ENCODE results near the gene CLDN11.

The CLDN11 gene

DNA sequence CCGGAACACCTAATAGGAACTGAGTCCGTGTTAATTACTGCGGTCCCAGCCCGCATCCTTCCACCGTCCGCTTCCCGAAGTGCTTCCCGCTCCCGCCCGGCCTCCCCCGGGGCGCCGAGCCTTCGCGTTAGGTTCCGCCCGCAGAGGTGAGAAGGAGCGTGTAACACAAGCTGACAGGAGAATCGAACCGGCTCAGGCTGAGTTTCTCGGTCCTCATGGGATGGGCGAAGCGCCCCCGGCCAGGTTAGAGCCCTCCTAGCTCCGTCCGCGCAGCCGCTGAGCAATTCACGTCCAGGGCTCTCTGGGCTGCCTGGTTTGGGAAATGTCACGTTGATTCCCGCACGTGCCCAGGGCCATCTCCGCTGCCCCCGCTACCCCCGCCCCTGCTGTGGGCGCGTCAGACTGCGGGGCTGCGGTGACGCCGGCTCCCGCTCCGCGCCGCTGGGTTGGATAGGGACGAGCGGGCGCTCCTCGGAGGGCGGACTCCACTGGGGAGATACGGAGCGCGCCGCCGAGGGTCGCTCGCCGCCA is 954 bp downstream of the CLDN11 start:
- Mint-ChIP-seq H3K36me3 (ENCODE audit: low read depth) (no peaks in the 10 kb centered on the region), H3K4me1 (ENCODE audit: low read depth) (peaks cover 11% of the 10 kb centered on the region), H3K9me3 (no peaks in the 10 kb centered on the region), H3K4me3 (no peak overlapping the region), H3K27ac (no peak overlapping the region), H3K27me3 (peaks cover 58% of the 10 kb centered on the region)
- intact Hi-C loops (cut with micrococcal nuclease): no loop called here

DNA sequence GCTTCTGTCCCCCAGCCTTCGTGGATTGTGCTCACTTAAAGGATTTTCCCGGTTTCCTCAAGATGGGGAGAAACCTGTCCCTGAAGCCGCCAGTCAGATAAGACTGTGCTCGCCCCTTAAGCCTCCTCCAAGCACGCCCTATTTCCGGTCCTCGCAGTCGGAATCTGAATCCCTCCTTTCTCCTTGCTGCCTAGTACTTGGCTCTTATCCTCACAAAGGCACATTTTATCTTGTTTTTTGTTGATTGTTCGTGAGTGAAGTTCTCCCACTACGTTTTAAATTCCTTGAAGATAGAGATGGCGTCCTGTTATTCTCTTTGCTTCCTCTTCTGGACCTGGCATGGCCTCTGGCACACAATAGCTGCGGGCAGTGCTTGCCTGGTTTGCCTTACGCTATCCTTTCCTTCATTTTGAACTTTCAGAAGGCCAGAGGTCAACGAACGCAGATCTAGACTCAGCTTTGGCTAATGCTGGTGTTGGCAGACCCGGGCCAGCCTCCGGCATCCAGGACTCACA is 1.7 kb downstream of the CLDN11 start:
- H3K9me3 Mint-ChIP-seq: no peaks in the 10 kb centered on the region
- no peaks in the 10 kb centered on the region for H3K36me3 Mint-ChIP-seq (ENCODE audit: low read depth)
- H3K4me3 Mint-ChIP-seq: no peak overlapping the region
- H3K4me1 Mint-ChIP-seq (ENCODE audit: low read depth): peaks cover 11% of the 10 kb centered on the region
- intact Hi-C loops (cut with micrococcal nuclease): no loop called here
- no peak overlapping the region for H3K27ac Mint-ChIP-seq
- H3K27me3 Mint-ChIP-seq: peaks cover 56% of the 10 kb centered on the region

DNA sequence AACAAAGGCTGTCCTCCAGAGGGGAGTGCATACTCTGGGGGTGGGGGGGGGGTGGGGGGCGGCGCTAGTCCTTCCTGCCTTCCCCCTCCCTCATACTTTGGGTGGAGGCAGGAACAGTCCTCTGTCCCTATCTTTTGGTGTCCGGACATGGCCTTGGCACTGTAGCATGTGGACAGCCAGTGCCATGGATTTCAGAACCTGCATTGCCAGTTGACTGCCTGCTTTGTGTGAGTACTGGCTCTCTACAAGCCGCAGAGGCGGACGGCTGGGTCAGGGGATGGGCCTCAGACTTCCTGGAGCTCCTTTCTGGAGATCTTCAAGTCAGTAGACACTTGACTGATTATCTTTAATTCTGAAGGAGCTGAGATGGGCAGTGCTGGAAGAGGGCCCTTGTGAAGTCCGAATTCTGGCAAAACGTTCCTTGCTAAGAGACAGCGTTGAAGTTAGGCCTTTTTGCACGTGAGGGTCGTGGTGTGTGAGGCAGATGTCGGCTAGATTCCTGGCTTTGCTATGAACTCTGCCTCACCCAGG is 2.5 kb downstream of the CLDN11 start:
- Mint-ChIP-seq H3K27ac (no peak overlapping the region), H3K27me3 (peaks cover 55% of the 10 kb centered on the region)

GRCh38 chr3:170421758-170422157 is 3.1 kb downstream of the CLDN11 start:
- peaks cover 49% of the 10 kb centered on the region for H3K27me3 Mint-ChIP-seq
- intact Hi-C loops (cut with micrococcal nuclease): no loop called here
- no peak overlapping the region for H3K27ac Mint-ChIP-seq

More for the DNA sequence above, 2.5 kb downstream of the CLDN11 start:
- Mint-ChIP-seq H3K4me1 (ENCODE audit: low read depth) (peaks cover 11% of the 10 kb centered on the region), H3K4me3 (no peak overlapping the region), H3K9me3 (no peaks in the 10 kb centered on the region), H3K36me3 (ENCODE audit: low read depth) (no peaks in the 10 kb centered on the region)
- intact Hi-C loops (cut with micrococcal nuclease): no loop called here

GRCh38 chr3:170423001-170423615 is 4.4 kb downstream of the CLDN11 start:
- H3K27ac Mint-ChIP-seq: no peak overlapping the region
- intact Hi-C loops (cut with micrococcal nuclease): no loop called here

More at GRCh38 chr3:170421758-170422157, 3.1 kb downstream of the CLDN11 start:
- Mint-ChIP-seq H3K9me3 (no peaks in the 10 kb centered on the region), H3K4me1 (ENCODE audit: low read depth) (peaks cover 11% of the 10 kb centered on the region), H3K36me3 (ENCODE audit: low read depth) (no peaks in the 10 kb centered on the region), H3K4me3 (no peak overlapping the region)

GRCh38 chr3:170424879-170425278 is 6.2 kb downstream of the CLDN11 start:
- intact Hi-C loops (cut with micrococcal nuclease): no loop called here
- Mint-ChIP-seq H3K27ac (no peak overlapping the region), H3K4me3 (no peak overlapping the region), H3K36me3 (ENCODE audit: low read depth) (no peaks in the 10 kb centered on the region), H3K9me3 (no peaks in the 10 kb centered on the region), H3K4me1 (ENCODE audit: low read depth) (no peaks in the 10 kb centered on the region), H3K27me3 (peaks cover 25% of the 10 kb centered on the region)

More at GRCh38 chr3:170423001-170423615, 4.4 kb downstream of the CLDN11 start:
- Mint-ChIP-seq H3K4me3 (no peak overlapping the region), H3K36me3 (ENCODE audit: low read depth) (no peaks in the 10 kb centered on the region), H3K9me3 (no peaks in the 10 kb centered on the region), H3K27me3 (peaks cover 40% of the 10 kb centered on the region), H3K4me1 (ENCODE audit: low read depth) (peaks cover 10% of the 10 kb centered on the region)

DNA sequence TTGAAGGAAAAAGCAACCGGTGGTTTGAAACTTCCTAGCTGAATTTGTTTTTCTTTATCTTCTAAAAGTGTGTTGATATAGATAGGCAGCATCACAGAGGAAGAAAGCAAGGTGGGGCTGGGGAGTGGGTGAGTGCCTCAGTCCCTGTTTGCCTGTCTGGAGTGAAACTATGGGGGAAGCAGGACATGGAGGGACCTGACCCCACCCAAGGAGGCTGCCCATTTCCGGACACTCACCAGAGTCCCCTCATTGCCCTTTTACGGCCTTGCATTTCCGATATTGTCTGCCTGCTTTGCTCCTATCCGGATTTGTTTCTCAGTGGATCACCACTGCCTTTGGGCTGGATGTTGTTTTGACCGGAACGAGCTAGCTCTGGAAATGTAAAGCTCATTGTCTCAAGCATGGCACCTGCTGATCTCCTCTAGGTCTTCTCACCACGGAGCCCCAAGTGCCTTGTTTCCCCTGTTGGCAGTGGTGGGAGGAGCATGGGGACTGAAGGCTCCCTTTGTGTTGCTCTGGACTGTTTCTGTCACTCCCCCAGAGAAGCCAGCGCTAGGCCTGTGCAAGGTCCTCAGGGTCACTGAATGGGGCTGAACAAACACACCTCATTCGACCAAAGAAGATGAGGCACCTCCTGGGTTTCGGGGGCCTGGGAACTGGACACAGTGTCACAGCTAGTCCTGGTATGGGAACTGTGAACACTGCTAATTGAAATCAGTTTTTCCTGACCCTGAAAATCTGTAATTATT is 7.0 kb downstream of the CLDN11 start:
- Mint-ChIP-seq H3K9me3 (no peaks in the 10 kb centered on the region), H3K27ac (no peak overlapping the region), H3K27me3 (peaks cover 17% of the 10 kb centered on the region), H3K36me3 (ENCODE audit: low read depth) (no peaks in the 10 kb centered on the region), H3K4me1 (ENCODE audit: low read depth) (no peaks in the 10 kb centered on the region), H3K4me3 (no peak overlapping the region)
- intact Hi-C loops (cut with micrococcal nuclease): no loop called here

GRCh38 chr3:170426240-170426797 is 7.7 kb downstream of the CLDN11 start:
- peaks cover 11% of the 10 kb centered on the region for H3K27me3 Mint-ChIP-seq
- H3K27ac Mint-ChIP-seq: no peak overlapping the region
- H3K36me3 Mint-ChIP-seq (ENCODE audit: low read depth): no peaks in the 10 kb centered on the region
- no peak overlapping the region for H3K4me3 Mint-ChIP-seq
- intact Hi-C loops (cut with micrococcal nuclease): no loop called here
- no peaks in the 10 kb centered on the region for H3K4me1 Mint-ChIP-seq (ENCODE audit: low read depth)
- no peaks in the 10 kb centered on the region for H3K9me3 Mint-ChIP-seq

DNA sequence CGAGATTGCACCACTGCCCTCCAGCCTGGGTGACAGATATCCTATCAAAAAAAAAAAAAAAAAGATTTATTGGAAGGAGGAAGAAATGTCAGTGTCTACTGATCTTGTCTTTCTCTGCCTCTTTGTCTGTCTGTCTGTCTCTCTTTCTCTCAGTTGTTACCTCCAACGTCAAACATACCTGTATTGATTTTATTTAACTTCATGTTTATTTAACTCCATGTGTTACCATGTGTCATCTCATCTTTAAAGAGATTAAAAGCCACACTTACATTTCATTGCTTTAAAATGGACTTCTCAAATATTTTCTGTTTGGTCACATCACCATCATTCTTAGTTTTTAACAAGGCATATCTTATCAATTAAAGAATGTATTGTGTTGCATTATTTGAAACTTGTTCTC is 9.4 kb downstream of the CLDN11 start:
- H3K27me3 Mint-ChIP-seq: peaks cover 7% of the 10 kb centered on the region
- no peaks in the 10 kb centered on the region for H3K4me1 Mint-ChIP-seq (ENCODE audit: low read depth)
- H3K9me3 Mint-ChIP-seq: no peaks in the 10 kb centered on the region
- intact Hi-C loops (cut with micrococcal nuclease): no loop called here
- H3K4me3 Mint-ChIP-seq: no peak overlapping the region
- no peaks in the 10 kb centered on the region for H3K36me3 Mint-ChIP-seq (ENCODE audit: low read depth)
- H3K27ac Mint-ChIP-seq: no peak overlapping the region

GRCh38 chr3:170429050-170429449 is 10.4 kb downstream of the CLDN11 start:
- no peak overlapping the region for H3K4me3 Mint-ChIP-seq
- no peaks in the 10 kb centered on the region for H3K36me3 Mint-ChIP-seq (ENCODE audit: low read depth)
- peaks cover 7% of the 10 kb centered on the region for H3K27me3 Mint-ChIP-seq
- H3K27ac Mint-ChIP-seq: no peak overlapping the region
- intact Hi-C loops (cut with micrococcal nuclease): no loop called here
- no peaks in the 10 kb centered on the region for H3K4me1 Mint-ChIP-seq (ENCODE audit: low read depth)
- H3K9me3 Mint-ChIP-seq: no peaks in the 10 kb centered on the region

GRCh38 chr3:170431054-170431453 is 12.4 kb downstream of the CLDN11 start:
- Mint-ChIP-seq H3K9me3 (no peaks in the 10 kb centered on the region), H3K4me1 (ENCODE audit: low read depth) (no peaks in the 10 kb centered on the region), H3K4me3 (no peak overlapping the region), H3K27me3 (peaks cover 2% of the 10 kb centered on the region), H3K27ac (no peak overlapping the region), H3K36me3 (ENCODE audit: low read depth) (no peaks in the 10 kb centered on the region)
- intact Hi-C loops (cut with micrococcal nuclease): no loop called here

DNA sequence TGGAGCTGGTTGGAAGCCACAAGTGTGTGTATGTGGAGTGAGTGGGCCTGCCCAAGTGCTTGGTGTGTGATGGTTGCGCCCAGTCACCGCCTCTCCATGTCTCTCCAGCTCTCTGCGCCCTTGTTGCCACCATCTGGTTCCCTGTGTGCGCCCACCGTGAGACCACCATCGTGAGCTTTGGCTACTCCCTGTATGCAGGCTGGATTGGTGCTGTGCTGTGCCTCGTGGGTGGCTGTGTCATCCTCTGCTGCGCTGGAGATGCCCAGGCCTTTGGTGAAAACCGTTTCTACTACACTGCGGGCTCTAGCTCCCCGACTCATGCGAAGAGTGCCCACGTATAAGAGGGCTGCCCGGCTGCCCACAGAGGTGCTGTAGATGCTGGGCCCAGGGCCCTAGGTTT is 13.7 kb downstream of the CLDN11 start:
- intact Hi-C loops (cut with micrococcal nuclease): no loop called here
- H3K9me3 Mint-ChIP-seq: no peaks in the 10 kb centered on the region
- H3K4me1 Mint-ChIP-seq (ENCODE audit: low read depth): no peaks in the 10 kb centered on the region
- H3K36me3 Mint-ChIP-seq (ENCODE audit: low read depth): no peaks in the 10 kb centered on the region
- H3K27ac Mint-ChIP-seq: no peak overlapping the region
- no peak overlapping the region for H3K4me3 Mint-ChIP-seq
- H3K27me3 Mint-ChIP-seq: no peaks in the 10 kb centered on the region

- Mint-ChIP-seq H3K27ac (no peak overlapping the region), H3K4me1 (ENCODE audit: low read depth) (no peaks in the 10 kb centered on the region), H3K27me3 (no peaks in the 10 kb centered on the region), H3K9me3 (no peaks in the 10 kb centered on the region), H3K36me3 (ENCODE audit: low read depth) (no peaks in the 10 kb centered on the region), H3K4me3 (no peak overlapping the region)
- intact Hi-C loops (cut with micrococcal nuclease): no loop called here
These were observed 18.0 kb downstream of the CLDN11 start for GRCh38 chr3:170436697-170437096.

DNA sequence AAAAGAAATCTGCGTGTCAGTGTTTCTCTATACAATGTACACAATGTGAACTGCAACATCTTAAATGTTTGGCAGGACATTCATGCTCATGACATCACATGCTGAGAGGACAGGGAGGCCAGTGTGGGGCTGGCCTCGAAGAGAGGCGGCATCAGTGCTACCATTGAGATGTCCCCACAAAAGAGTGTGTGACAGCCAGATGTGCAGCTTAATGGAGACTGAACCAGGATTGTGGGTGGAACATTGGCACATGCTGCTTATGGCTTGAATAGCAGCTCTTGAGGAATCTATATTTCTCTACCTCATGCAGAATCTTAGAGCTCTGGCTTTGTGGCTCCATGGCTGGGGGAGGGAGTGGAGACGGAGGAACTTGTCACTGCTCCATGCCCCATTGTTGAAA is 18.5 kb downstream of the CLDN11 start:
- no peaks in the 10 kb centered on the region for H3K4me1 Mint-ChIP-seq (ENCODE audit: low read depth)
- no peak overlapping the region for H3K4me3 Mint-ChIP-seq
- no peaks in the 10 kb centered on the region for H3K27me3 Mint-ChIP-seq
- H3K36me3 Mint-ChIP-seq (ENCODE audit: low read depth): no peaks in the 10 kb centered on the region
- intact Hi-C loops (cut with micrococcal nuclease): no loop called here
- H3K27ac Mint-ChIP-seq: no peak overlapping the region
- H3K9me3 Mint-ChIP-seq: no peaks in the 10 kb centered on the region
